ENCODE data around the gene ARHGAP4.

GRCh38 chrX:153888344-153888743, 37.7 kb downstream of the ARHGAP4 start:
- TF ChIP-seq CTCF (IDR thresholded peaks at IDR 0.05) (no peak), POLR2A (IDR thresholded peaks at IDR 0.05) (no peak)

Data from testis (tissue), 2 donors.